ES-I3 (cell line): ENCODE data around the gene VAMP5.
"Not testable (repeated sequence)": the region's sequence is repeated elsewhere in the genome, so short reads cannot be mapped to it uniquely, and the experiment has no call there.

Experiments used
- H3K36me3 ChIP-seq: 2 replicates; pipeline ENCODE4 v1.6.1; 2013; ENCODE audit warnings: mild to moderate bottlenecking, low read length, control low read depth, moderate library complexity; ENCODE audit not compliant: insufficient read depth
- H3K4me1 ChIP-seq: 2 replicates; pipeline ENCODE4 v1.6.1; 2013; ENCODE audit warnings: mild to moderate bottlenecking, control low read depth, low read length; ENCODE audit not compliant: insufficient read depth
- H3K9ac ChIP-seq: 2 replicates; pipeline ENCODE4 v1.6.1; 2013; ENCODE audit warnings: low read depth, mild to moderate bottlenecking, low read length, moderate library complexity
- H3K9me3 ChIP-seq: 2 replicates; pipeline ENCODE4 v1.6.1; 2013; ENCODE audit warnings: mild to moderate bottlenecking, low read length, moderate library complexity; ENCODE audit not compliant: control insufficient read depth, insufficient read depth

Gene VAMP5, protein sequence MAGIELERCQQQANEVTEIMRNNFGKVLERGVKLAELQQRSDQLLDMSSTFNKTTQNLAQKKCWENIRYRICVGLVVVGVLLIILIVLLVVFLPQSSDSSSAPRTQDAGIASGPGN

DNA sequence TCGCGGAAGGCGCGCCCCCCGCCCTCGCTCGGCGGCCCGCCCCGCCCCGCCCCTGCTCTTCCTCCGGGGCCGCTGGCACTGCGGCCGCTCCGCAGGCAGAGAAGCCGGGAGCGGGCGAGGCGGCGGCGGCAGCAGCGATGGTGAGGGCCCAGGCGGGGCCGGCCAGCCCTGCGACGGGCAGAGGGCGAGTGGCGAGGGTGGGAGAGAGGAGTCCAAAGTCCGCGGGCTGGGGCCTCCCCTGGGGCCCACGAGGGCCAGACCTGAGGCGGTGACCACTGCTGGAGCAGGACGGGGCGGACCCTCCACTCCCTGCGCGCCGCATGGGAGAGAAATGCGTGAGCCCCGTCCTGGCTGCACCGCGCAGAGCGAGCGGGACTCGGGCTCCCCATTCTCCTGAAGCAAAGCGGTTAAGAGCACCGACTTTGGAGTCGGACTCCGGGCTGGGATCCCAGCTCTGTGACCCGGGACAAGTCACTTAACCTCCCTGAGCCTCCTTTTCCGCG, at the start of gene VAMP5:
TSS of gene VAMP5 (plus strand) at position 78 of the 503 bp plus-strand sequence. CDS start at position 138, 60 bp downstream.
- H3K9ac ChIP-seq, result peak within 1 kb of the TSS; percentile 53; the same call in 1 of the 2 replicates
- peaks cover 18% of the 10 kb centered on the region for H3K4me1 ChIP-seq
- peaks cover 7% of the 10 kb centered on the region; the same call in 1 of the 2 replicates for H3K36me3 ChIP-seq
- no peaks in the 10 kb centered on the region for H3K9me3 ChIP-seq

DNA sequence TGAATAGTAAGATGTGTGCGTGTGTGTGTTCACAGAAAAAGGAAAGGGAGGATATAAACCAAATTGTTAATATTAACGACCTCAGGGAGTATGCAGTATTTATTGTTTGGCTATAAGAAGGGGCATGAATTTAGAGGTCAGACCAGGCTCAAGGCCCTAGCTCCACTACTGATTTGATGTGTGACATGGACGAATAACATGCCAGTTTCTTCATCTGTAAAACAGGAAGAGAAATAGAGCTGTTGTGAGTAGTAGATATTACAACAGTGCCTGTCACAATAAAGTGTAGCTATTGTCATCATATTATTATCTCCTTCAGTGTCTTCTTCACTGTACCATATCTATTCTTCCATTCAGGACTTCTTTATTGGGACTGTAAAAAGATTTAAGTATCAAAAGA, 49.4 kb upstream of the VAMP5 start:
- Histone ChIP-seq H3K9ac (no peak overlapping the region), H3K4me1 (0 out of 2 replicates have a peak, but pooled peaks cover 9% of the 10 kb centered on the region), H3K9me3 (no peaks in the 10 kb centered on the region), H3K36me3 (peaks cover 1% of the 10 kb centered on the region; the same call in 1 of the 2 replicates)

DNA sequence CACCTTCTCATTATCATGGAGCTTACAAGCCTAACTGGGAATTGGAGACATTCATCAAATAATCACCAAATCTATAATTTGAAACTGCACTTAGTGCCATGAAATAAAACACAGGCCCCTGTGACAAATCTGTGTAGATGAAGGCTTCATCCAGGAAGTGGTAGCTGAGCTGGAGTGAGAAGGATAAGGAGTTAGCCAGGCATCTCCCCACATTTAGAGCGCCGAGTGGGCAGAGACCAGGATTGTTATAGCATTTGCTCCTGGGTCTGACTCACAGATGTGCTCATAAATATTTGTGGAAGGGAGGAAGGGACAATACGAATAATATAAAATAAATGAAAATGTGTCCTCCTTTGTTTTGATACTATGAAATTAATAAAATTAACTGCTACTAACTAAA, 47.8 kb upstream of the VAMP5 start:
- Histone ChIP-seq H3K9ac (peak overlapping the region; percentile 93; the same call in 1 of the 2 replicates), H3K9me3 (no peaks in the 10 kb centered on the region), H3K36me3 (peaks cover 11% of the 10 kb centered on the region), H3K4me1 (peaks cover 15% of the 10 kb centered on the region)

DNA sequence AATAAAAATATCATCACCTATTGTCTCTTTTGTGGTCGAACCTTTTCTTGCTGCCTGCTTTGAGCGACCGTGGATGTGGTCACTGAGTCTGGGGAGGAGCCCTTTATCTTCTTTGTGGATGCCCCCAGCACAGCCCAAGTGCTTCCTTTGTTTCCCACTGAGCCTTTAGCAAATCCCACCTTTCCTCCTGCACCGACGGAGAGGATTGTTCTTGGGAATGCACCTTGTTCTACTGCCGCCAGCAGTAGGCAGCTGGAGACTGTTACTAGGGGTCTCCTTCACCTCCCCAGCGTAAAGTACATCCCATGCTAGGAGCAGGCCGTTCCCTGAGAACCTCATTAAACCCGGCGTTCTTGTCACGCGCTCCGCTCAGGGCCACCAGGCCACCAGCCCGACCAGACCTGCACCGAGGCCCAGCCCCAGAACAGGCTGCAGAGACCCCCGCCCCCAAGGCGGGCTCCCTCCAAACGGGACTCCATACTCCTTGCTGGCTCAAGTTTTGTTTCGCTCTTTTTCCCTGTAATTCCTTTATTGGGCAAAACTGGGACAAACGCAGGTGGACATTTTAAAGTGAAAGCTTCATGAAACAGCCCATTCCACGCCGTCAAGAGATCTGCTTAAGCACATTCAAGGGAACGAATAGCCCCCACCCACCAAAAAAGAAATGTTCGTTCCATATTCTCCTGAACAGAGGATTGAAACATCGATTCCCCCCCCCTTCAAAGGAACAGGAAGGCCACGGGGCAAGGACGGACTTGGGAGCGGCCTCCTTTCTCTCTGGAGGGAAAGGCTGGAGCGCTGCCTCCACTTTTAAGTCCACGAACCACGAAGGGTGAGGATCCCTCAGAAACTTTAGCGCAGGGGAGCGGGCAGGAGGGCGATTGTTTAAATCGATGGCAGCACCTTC, 46.4 kb upstream of the VAMP5 start:
- Histone ChIP-seq H3K4me1 (peaks cover 18% of the 10 kb centered on the region), H3K9ac (peak overlapping the region; percentile 93), H3K9me3 (no peaks in the 10 kb centered on the region), H3K36me3 (peaks cover 25% of the 10 kb centered on the region)

DNA sequence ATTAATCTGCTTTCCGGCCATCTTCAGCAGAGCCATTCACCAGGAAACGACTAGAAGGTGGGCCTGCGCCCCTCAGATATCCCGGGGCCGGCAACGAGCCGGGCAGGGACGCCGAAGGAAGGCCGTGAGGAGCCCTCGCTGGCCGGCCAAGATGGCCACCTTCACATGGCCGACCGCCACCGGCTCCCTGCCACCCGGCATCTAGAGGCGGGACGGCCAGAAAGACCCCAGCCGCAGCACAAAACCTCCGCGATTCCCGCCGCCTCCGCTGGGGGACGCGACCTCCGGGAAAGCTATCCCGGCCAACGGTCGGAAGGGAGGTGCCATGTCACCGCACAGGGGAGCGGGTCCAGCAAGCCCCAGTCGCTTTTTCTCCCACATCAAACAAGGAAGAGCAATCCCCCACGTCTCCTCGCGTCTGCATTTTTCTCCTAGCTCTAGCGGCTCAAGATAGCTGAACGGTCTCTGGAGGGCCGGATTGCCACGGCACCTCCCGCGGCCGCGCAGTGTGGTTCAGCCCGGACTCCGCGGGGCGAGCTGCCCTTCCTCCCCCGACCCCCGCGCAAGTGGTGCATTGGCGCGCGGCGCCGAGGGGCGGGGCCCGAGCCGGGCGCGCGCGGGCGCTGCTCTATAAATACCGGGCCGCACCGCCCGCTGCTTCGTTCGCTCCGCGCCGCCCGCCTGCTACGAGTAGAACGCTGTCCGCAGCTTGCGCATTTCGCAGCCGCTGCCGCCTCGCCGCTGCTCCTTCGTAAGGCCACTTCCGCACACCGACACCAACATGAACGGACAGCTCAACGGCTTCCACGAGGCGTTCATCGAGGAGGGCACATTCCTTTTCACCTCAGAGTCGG, 45.5 kb upstream of the VAMP5 start, which contains the start of gene MAT2A:
TSS of gene MAT2A (plus strand) at position 662 of the 854 bp plus-strand sequence. CDS start at position 782, 120 bp downstream.
- H3K9me3 ChIP-seq, result no peaks in the 10 kb centered on the region
- H3K9ac ChIP-seq, result peak within 1 kb of the TSS; percentile 93
- peaks cover 18% of the 10 kb centered on the region for H3K4me1 ChIP-seq
- H3K36me3 ChIP-seq, result peaks cover 32% of the 10 kb centered on the region

DNA sequence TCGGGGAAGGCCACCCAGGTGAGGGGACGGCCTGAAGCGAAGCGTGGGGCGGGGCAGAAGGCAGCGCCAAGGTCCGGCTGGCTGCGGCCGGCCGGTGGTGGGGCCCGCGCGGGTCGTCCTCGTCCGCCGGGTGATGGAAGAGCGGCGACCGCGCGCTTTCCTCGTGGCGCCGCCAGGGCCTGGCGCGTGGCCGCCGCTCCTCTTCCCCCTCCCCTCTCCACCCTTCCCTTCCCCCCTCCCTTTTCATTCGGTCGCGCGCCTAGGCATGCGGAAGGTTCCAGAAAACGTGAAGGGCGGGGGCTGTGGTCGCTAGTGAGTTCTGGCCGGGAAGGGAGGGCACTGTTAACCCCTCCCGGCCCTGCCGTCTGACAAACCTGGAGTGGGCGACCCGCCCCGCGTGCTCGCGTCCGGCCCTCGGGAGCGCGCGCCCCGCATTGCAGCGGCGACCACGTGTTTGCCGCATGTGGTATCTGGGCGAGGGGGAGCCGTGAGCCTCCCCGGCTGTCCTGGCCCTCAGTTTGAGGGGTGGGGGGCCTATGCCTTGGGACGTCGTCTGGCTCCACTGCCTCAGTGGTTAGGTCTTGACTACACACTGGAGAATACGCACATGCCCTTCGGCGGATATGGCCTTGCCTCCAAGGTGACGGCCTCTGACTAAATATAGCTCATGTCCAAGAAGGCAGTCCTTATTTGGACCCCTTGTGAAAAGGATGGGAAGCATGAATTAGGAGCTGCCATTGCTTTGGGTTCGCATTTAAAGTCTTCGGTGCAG, 44.7 kb upstream of the VAMP5 start:
- peaks cover 35% of the 10 kb centered on the region for H3K36me3 ChIP-seq
- peaks cover 18% of the 10 kb centered on the region for H3K4me1 ChIP-seq
- no peaks in the 10 kb centered on the region for H3K9me3 ChIP-seq
- H3K9ac ChIP-seq, result peak overlapping the region; percentile 93

DNA sequence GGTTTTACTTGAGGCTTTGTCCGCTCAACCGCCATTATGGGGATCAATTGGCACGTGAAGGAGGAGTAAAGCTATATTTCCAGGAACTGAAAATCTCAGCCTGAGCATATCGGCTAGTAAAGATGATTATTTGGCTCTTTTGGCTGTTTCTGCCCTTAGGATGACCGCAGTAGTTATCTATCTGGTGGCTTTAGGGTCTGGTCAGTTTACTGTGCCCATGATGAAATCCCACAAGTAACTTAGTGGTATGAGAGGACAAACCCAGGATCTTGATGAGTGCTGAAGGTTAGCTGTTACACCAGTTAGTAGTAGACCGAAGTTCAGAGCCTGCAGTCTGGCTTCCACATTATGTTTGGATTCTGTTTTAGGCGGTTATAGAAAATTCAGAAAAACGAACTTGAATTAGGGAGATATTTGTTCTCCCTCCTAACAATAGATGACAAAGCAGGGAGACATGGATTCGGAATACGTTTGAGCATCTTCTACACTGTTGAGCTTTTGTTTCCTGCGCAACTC, 44.0 kb upstream of the VAMP5 start:
- Histone ChIP-seq H3K9ac (peak overlapping the region; percentile 93), H3K4me1 (peaks cover 18% of the 10 kb centered on the region), H3K36me3 (peaks cover 39% of the 10 kb centered on the region), H3K9me3 (no peaks in the 10 kb centered on the region)

DNA sequence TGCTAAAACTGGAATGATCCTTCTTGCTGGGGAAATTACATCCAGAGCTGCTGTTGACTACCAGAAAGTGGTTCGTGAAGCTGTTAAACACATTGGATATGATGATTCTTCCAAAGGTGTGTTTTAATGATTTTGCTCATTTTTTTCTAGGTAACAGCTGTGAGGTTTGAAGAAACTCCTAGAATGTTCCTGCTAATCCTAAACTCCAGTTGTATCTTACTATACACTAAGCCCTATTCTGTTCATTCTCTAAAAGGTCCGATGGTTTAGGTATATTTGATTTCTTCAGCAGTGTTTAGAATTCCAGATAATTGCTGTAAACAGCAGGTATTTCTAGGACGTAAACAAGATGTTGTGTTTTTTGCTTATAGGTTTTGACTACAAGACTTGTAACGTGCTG, 43.0 kb upstream of the VAMP5 start:
- Histone ChIP-seq H3K36me3 (peaks cover 43% of the 10 kb centered on the region), H3K9me3 (no peaks in the 10 kb centered on the region), H3K9ac (peak overlapping the region; percentile 93), H3K4me1 (peaks cover 18% of the 10 kb centered on the region)

DNA sequence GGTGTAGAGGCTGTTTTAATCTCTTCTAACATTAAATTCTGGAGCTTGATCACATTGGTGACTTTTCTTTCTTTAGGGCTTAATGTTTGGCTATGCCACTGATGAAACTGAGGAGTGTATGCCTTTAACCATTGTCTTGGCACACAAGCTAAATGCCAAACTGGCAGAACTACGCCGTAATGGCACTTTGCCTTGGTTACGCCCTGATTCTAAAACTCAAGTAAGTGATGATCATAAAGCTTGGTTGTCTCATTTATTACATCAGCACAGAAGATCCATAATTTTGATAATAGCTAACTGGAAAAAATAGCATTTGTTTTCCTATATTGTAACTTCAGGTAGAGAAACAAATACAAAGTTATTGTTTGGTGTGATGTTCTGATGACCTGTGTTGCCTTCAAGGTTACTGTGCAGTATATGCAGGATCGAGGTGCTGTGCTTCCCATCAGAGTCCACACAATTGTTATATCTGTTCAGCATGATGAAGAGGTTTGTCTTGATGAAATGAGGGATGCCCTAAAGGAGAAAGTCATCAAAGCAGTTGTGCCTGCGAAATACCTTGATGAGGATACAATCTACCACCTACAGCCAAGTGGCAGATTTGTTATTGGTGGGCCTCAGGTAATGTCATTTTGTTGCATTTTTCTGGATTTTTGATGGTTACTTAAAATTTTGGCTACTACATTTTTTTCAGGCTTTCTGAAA, 42.3 kb upstream of the VAMP5 start:
- peaks cover 43% of the 10 kb centered on the region for H3K36me3 ChIP-seq

DNA sequence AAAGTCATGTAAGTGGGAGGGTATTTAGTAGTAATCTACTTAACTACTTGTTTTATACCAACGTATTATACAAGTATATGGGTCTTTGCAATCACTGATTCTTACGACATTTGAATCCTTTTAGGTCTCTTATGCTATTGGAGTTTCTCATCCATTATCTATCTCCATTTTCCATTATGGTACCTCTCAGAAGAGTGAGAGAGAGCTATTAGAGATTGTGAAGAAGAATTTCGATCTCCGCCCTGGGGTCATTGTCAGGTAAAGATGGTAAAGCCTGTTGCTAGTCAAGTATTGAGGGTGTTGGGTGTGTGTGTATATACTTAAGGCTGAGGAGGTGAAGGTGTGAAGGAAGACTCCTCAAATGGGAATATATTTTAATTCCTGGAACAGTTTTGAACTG, 41.5 kb upstream of the VAMP5 start:
- peaks cover 43% of the 10 kb centered on the region for H3K36me3 ChIP-seq
- no peak overlapping the region for H3K9ac ChIP-seq
- H3K9me3 ChIP-seq, result no peaks in the 10 kb centered on the region
- H3K4me1 ChIP-seq, result peaks cover 9% of the 10 kb centered on the region

More for the DNA sequence above, 42.3 kb upstream of the VAMP5 start:
- Histone ChIP-seq H3K9me3 (no peaks in the 10 kb centered on the region), H3K9ac (no peak overlapping the region), H3K4me1 (peaks cover 12% of the 10 kb centered on the region)

DNA sequence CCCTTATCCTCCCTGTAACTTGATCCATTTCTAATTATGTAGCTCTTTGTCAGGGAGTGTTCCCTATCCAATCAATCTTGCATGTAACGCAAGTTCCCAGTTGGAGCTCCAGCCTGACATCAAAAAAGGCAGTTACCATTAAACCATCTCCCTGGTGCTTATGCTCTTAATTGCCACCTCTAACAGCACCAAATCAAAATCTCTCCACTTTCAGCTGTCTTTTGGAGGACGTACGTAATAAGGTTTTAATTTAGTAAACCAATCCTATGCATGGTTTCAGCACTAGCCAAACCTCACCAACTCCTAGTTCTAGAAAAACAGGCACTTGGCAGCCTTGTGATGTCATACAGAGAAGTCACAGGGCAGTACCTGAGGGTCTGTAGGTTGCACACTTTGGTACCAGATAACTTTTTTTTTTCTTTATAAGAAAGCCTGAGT, 40.0 kb upstream of the VAMP5 start:
- H3K4me1 ChIP-seq, H3K9ac ChIP-seq, H3K9me3 ChIP-seq: not testable (repeated sequence)
- peaks cover 46% of the 10 kb centered on the region for H3K36me3 ChIP-seq

DNA sequence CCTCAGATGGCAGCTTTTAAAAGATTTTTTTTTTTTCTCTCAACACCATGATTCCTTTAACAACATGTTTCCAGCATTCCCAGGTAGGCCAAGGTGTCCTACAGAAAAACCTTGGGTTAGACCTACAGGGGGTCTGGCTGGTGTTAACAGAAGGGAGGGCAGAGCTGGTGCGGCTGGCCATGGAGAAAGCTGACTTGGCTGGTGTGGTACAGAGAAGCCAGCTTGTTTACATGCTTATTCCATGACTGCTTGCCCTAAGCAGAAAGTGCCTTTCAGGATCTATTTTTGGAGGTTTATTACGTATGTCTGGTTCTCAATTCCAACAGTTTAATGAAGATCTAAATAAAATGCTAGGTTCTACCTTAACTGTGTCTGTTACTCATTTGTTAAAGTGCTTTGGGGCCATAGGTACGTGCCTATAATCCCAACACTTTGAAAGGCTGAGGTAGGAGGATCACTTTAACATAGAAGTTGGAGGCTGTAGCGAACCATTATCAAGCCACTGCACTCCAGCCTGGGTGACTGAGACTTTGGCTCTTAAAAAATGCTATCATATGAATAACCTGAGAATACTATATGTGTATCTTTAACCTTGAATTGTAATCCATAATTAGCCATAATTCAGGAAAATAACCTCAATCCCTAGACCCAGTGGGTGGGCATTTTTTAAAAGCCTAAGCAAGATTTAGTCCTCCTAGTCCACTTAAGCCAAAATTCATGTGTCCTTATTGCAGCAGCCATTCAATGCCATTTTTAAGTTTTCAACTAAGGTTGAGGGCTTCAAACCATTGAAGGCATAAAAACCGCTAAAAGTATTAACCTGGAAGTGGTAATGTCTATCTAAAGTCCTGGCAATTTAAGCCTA, 39.1 kb upstream of the VAMP5 start:
- not testable (repeated sequence) for H3K9me3 ChIP-seq, H3K4me1 ChIP-seq
- H3K36me3 ChIP-seq, result peaks cover 45% of the 10 kb centered on the region

More for the DNA sequence above, 39.1 kb upstream of the VAMP5 start:
- H3K9ac ChIP-seq, result not testable (repeated sequence)
